Gastrocnemius medialis (tissue), 4 donors: Measurements from ENCODE around the gene SND1.

Experiments
- CTCF ChIP-seq, 5 experiments: fragments of 450-650 bp in 3 of 5; fragments of 200-600 bp in 2 of 5; sonication (generic) in 2 of 5; IDR thresholded peaks in 4 of 5; conservative IDR thresholded peaks in 1 of 5; 1 replicate in 4 of 5; 2 replicates in 1 of 5; pipeline ENCODE4 v1.5.1; 2016 to 2019; ENCODE audit warnings: antibody characterized with exemption in 5 of 5, mild to moderate bottlenecking in 3 of 5, moderate library complexity in 3 of 5
- POLR2A ChIP-seq, 2 donors: fragments of 450-650 bp; IDR thresholded peaks; one replicate each; pipeline ENCODE4 v1.6.1; 2017; ENCODE audit warnings: antibody characterized with exemption in 2 of 2, mild to moderate bottlenecking in 2 of 2, moderate library complexity in 2 of 2

GRCh38 chr7:127844165-127844564 is 192.2 kb downstream of the SND1 start:
- TF ChIP-seq CTCF (IDR thresholded peaks at IDR 0.05 in 4 of 5, conservative IDR thresholded peaks at IDR 0.05 in 1 of 5) = no peak
- no peak for TF ChIP-seq POLR2A (IDR thresholded peaks at IDR 0.05)
